ES-I3 (cell line): ENCODE measurements around the gene MGRN1.

Experiments used
- H3K36me3 ChIP-seq: 2 replicates; pipeline ENCODE4 v1.6.1; 2013; ENCODE audit warnings: mild to moderate bottlenecking, low read length, control low read depth, moderate library complexity; ENCODE audit not compliant: insufficient read depth
- H3K4me1 ChIP-seq: 2 replicates; pipeline ENCODE4 v1.6.1; 2013; ENCODE audit warnings: mild to moderate bottlenecking, control low read depth, low read length; ENCODE audit not compliant: insufficient read depth
- H3K9ac ChIP-seq: 2 replicates; pipeline ENCODE4 v1.6.1; 2013; ENCODE audit warnings: low read depth, mild to moderate bottlenecking, low read length, moderate library complexity
- H3K9me3 ChIP-seq: 2 replicates; pipeline ENCODE4 v1.6.1; 2013; ENCODE audit warnings: mild to moderate bottlenecking, low read length, moderate library complexity; ENCODE audit not compliant: control insufficient read depth, insufficient read depth

The MGRN1 gene

GRCh38 chr16:4701791-4702465 is 77.3 kb downstream of the MGRN1 start:
- H3K36me3 ChIP-seq = peaks cover 17% of the 10 kb centered on the region

GRCh38 chr16:4702466-4702808 is 77.8 kb downstream of the MGRN1 start:
- H3K4me1 ChIP-seq = no peaks in the 10 kb centered on the region
- peaks cover 17% of the 10 kb centered on the region for H3K36me3 ChIP-seq
- no peaks in the 10 kb centered on the region for H3K9me3 ChIP-seq
- no peak overlapping the region for H3K9ac ChIP-seq

More at GRCh38 chr16:4701791-4702465, 77.3 kb downstream of the MGRN1 start:
- Histone ChIP-seq H3K9me3 (no peaks in the 10 kb centered on the region), H3K4me1 (no peaks in the 10 kb centered on the region), H3K9ac (no peak overlapping the region)

DNA sequence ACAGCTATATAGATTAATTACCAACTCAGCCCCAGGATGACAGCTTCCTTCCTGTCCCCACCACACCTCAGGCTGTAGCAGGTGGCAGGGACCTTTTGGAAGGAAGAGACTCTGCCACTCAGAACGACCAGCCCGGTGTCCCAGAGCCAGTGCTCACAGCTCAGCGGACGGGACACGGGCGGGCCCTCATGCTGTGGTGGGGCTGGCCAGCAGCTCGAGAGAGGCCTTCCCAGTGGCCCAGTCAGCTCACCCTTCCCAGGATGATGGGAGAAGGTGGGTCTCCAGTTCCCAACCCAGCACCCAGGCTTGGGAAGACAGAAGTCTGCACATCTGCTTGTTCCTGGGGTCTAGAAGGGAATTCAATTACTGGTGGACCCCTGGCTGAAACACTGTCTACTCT is 79.3 kb downstream of the MGRN1 start:
- Histone ChIP-seq H3K9me3 (no peaks in the 10 kb centered on the region), H3K4me1 (no peaks in the 10 kb centered on the region), H3K36me3 (peaks cover 13% of the 10 kb centered on the region), H3K9ac (no peak overlapping the region)

DNA sequence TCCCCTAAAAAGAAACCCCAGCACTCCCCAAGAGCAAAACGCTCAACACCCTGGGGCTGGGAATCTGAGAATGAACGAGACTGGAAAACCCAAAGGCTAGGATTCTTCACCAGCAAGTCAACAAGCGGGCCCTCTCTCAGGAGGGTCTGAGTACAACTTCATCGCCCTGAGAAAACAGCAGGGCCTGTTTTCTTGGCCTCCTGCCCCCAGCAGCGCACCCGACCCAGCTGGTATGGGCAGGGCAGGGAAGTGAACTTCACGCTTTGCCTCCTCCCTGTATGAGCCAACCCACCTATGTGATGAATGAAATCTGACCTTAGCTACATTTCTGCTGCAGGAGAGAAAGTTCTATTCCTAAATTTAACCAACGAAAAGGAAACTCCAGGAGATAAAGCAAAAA is 79.9 kb downstream of the MGRN1 start:
- Histone ChIP-seq H3K36me3 (peaks cover 10% of the 10 kb centered on the region), H3K4me1 (no peaks in the 10 kb centered on the region), H3K9ac (no peak overlapping the region), H3K9me3 (no peaks in the 10 kb centered on the region)

- H3K9ac ChIP-seq = no peak overlapping the region
- H3K9me3 ChIP-seq = no peaks in the 10 kb centered on the region
- H3K36me3 ChIP-seq = peaks cover 12% of the 10 kb centered on the region
- no peaks in the 10 kb centered on the region for H3K4me1 ChIP-seq
Observed at GRCh38 chr16:4704913-4705312, 80.3 kb downstream of the MGRN1 start.

GRCh38 chr16:4706871-4707270 is 82.2 kb downstream of the MGRN1 start:
- no peaks in the 10 kb centered on the region for H3K4me1 ChIP-seq
- H3K9me3 ChIP-seq = no peaks in the 10 kb centered on the region
- no peak overlapping the region for H3K9ac ChIP-seq
- H3K36me3 ChIP-seq = peaks cover 15% of the 10 kb centered on the region

GRCh38 chr16:4709481-4709880 is 84.9 kb downstream of the MGRN1 start:
- H3K9me3 ChIP-seq = no peaks in the 10 kb centered on the region
- H3K9ac ChIP-seq = no peak overlapping the region
- peaks cover 3% of the 10 kb centered on the region for H3K4me1 ChIP-seq
- peaks cover 10% of the 10 kb centered on the region for H3K36me3 ChIP-seq

DNA sequence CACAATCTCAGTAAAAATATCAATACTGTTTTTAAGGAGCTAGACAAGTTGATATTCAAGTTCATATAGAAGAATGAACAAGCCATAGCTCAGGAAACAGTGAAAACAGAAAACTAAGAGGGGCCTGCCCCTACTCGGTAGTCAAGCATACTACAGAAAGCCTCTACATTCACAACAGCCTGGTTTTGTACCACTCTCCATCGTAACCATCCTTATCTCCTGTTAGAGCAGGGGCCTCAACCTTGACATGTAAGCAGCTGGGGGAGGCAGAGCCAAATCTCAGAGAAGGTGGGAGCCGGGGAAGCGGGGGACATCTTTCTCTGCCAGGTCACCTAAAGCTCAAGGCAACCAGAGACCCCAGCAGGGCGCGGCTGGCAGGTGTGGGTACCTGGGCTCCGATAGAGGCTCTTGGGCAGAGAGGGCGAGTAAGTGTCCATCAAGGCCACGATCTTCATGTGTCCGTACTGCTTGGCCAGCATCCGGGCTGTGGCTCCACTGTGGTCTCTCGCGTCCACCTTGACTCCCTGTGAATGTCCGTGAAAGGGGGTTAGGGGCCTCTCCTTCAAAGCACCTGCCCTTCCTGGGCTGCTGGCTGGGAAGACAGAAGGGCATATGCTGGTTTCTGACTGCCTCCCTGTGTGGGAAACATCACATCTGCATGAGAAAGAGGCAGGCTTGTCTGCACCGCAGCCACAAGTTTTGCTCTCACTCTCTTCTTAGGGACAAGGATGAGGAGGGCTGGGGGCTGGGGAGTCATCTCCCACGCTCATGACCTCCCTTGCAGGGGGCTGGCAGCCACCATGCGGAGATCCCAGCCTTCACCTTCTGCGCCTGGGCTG is 89.3 kb downstream of the MGRN1 start:
- H3K9me3 ChIP-seq = no peaks in the 10 kb centered on the region
- H3K36me3 ChIP-seq = peaks cover 10% of the 10 kb centered on the region; the same call in 1 of the 2 replicates
- peaks cover 3% of the 10 kb centered on the region for H3K4me1 ChIP-seq
- H3K9ac ChIP-seq = no peak overlapping the region

- Histone ChIP-seq H3K36me3 (peaks cover 5% of the 10 kb centered on the region; the same call in 1 of the 2 replicates), H3K4me1 (peaks cover 3% of the 10 kb centered on the region), H3K9ac (no peak overlapping the region), H3K9me3 (no peaks in the 10 kb centered on the region)
Observed at GRCh38 chr16:4714996-4715395, 90.4 kb downstream of the MGRN1 start.

GRCh38 chr16:4718466-4718865 is 93.8 kb downstream of the MGRN1 start:
- Histone ChIP-seq H3K9me3 (no peaks in the 10 kb centered on the region), H3K4me1 (peaks cover 3% of the 10 kb centered on the region), H3K9ac (no peak overlapping the region; the same call in 1 of the 2 replicates), H3K36me3 (no peaks in the 10 kb centered on the region)

DNA sequence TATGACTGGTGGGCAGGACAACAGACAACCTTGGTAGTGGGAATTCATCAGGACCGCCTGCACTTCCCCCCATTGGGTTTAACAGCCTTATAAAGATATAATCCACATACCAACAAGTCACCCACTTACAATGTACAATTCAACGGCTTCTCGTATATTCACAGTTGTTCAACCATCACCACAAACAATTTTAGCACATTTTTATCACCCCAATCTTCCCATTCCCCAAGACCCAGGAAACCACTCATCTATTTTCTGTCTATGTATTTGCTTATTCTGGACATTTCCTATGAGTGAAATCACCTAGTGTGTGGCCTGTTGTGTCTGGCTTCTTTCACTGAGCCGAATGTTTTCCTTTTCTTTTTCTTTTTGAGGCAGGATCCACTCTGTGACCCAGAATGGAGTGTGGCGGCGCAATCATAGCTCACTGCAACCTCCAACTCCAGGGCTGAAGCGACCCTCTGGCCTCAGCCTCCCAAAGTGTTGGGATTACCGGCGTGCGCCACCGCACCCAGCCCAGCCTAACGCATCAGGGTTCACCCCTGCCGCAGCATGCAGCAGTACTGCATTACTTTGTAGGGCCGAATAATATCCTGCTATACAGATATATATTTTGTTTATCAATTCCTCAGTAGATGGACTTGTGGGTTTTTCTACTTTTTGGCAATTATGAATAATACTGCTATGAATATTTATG is 98.6 kb downstream of the MGRN1 start:
- Histone ChIP-seq H3K9me3 (no peaks in the 10 kb centered on the region), H3K36me3 (peaks cover 11% of the 10 kb centered on the region; the same call in 1 of the 2 replicates), H3K9ac (no peak overlapping the region), H3K4me1 (no peaks in the 10 kb centered on the region; the same call in 1 of the 2 replicates)

- H3K9ac ChIP-seq = no peak overlapping the region
- H3K36me3 ChIP-seq = peaks cover 16% of the 10 kb centered on the region
- H3K4me1 ChIP-seq = no peaks in the 10 kb centered on the region
- H3K9me3 ChIP-seq = no peaks in the 10 kb centered on the region
Observed at GRCh38 chr16:4724661-4725270, 100.1 kb downstream of the MGRN1 start.

DNA sequence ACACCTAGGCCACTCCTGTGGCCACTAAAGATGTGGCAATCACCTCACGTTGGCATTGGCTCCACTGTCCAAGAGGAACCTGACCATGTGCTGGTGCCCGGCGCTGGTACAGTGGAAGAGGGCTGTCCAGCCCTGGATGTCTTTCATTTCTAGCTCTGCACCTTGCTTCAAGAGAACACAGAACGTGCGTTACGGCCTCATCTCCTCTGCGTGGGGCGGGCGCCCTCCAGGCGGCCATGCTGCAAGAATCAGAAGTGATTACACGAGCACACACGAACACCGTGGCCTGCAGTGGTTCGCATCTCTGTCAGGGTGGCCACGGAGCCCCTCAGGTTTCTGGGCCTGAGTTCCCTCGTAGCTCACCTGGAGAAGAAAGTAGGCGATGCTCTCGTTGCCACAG is 102.0 kb downstream of the MGRN1 start:
- Histone ChIP-seq H3K36me3 (peaks cover 20% of the 10 kb centered on the region), H3K9me3 (no peaks in the 10 kb centered on the region), H3K9ac (no peak overlapping the region), H3K4me1 (no peaks in the 10 kb centered on the region)

- H3K9me3 ChIP-seq = no peaks in the 10 kb centered on the region
- H3K9ac ChIP-seq = no peak overlapping the region
- H3K4me1 ChIP-seq = no peaks in the 10 kb centered on the region
- H3K36me3 ChIP-seq = peaks cover 18% of the 10 kb centered on the region
Observed at GRCh38 chr16:4728676-4729075, 104.0 kb downstream of the MGRN1 start.
